Trophoblast cell (in vitro differentiated cells and primary cell): Measurements from ENCODE around the gene JARID2.

Source experiments
- DNase-seq, 2 donors: peaks; one replicate each; pipeline ENCODE4 v3.0.0-alpha.2; 2016
- H2AFZ ChIP-seq: 2 replicates; pipeline ENCODE4 v1.6.1; 2013; ENCODE audit warnings: low read length, moderate library complexity, mild to moderate bottlenecking; ENCODE audit not compliant: insufficient read depth, poor library complexity
- H2AK5ac ChIP-seq: 2 replicates; pipeline ENCODE4 v1.6.1; 2013; ENCODE audit warnings: mild to moderate bottlenecking, low read length
- H2BK120ac ChIP-seq: 2 replicates; pipeline ENCODE4 v1.6.1; 2013; ENCODE audit warnings: low read length, mild to moderate bottlenecking, moderate library complexity; ENCODE audit not compliant: insufficient read depth, poor library complexity
- H2BK12ac ChIP-seq: 2 replicates; pipeline ENCODE4 v1.6.1; 2013; ENCODE audit warnings: mild to moderate bottlenecking, low read length, moderate library complexity
- H2BK5ac ChIP-seq: 2 replicates; pipeline ENCODE4 v1.6.1; 2013; ENCODE audit warnings: low read length, low read depth, moderate library complexity, mild to moderate bottlenecking; ENCODE audit not compliant: poor library complexity
- H3K14ac ChIP-seq: 2 replicates; pipeline ENCODE4 v1.6.1; 2013; ENCODE audit warnings: mild to moderate bottlenecking, low read length
- H3K18ac ChIP-seq: 2 replicates; pipeline ENCODE4 v1.6.1; 2013; ENCODE audit warnings: mild to moderate bottlenecking, low read length
- H3K23ac ChIP-seq: 2 replicates; pipeline ENCODE4 v1.6.1; 2013; ENCODE audit warnings: low read length
- H3K27ac ChIP-seq: 2 replicates; pipeline ENCODE4 v1.5.1; 2013; ENCODE audit warnings: low read depth, mild to moderate bottlenecking, inconsistent platforms, low read length, moderate library complexity
- H3K27me3 ChIP-seq: 2 replicates; pipeline ENCODE4 v1.6.1; 2013; ENCODE audit warnings: inconsistent platforms, mild to moderate bottlenecking, low read length, moderate library complexity; ENCODE audit not compliant: insufficient read depth
- H3K36me3 ChIP-seq, 2 experiments: 1 replicate in 1 of 2; 2 replicates in 1 of 2; pipeline ENCODE4 v1.6.1; 2013; ENCODE audit warnings: low read length in 2 of 2, mild to moderate bottlenecking in 2 of 2, moderate library complexity in 1 of 2; ENCODE audit not compliant: insufficient read depth in 2 of 2, control insufficient read depth in 1 of 2
- H3K4ac ChIP-seq: 2 replicates; pipeline ENCODE4 v1.6.1; 2013; ENCODE audit warnings: low read depth, mild to moderate bottlenecking, low read length, moderate library complexity
- H3K4me1 ChIP-seq, 2 experiments: 1 replicate in 1 of 2; 2 replicates in 1 of 2; pipeline ENCODE4 v1.6.1; 2013; ENCODE audit warnings: low read length in 2 of 2, mild to moderate bottlenecking in 2 of 2, moderate library complexity in 1 of 2; ENCODE audit not compliant: insufficient read depth in 2 of 2, control insufficient read depth in 1 of 2
- H3K4me2 ChIP-seq: 2 replicates; pipeline ENCODE4 v1.6.1; 2013; ENCODE audit warnings: inconsistent platforms, mild to moderate bottlenecking, low read length, moderate library complexity
- H3K4me3 ChIP-seq: 2 replicates; pipeline ENCODE4 v1.5.1; 2013; ENCODE audit warnings: mild to moderate bottlenecking, low read depth, low read length, inconsistent platforms
- H3K79me1 ChIP-seq: one replicate; pipeline ENCODE4 v1.6.1; 2013; ENCODE audit warnings: low read length
- H3K79me2 ChIP-seq: 2 replicates; pipeline ENCODE4 v1.6.1; 2013; ENCODE audit warnings: low read length, mild to moderate bottlenecking; ENCODE audit not compliant: control insufficient read depth, insufficient read depth, poor library complexity
- H3K9ac ChIP-seq: 2 replicates; pipeline ENCODE4 v1.6.1; 2013; ENCODE audit warnings: mild to moderate bottlenecking, low read length
- H3K9me3 ChIP-seq: 2 replicates; pipeline ENCODE4 v1.6.1; 2013; ENCODE audit warnings: low read depth, mild to moderate bottlenecking, control low read depth, inconsistent platforms, low read length; ENCODE audit not compliant: insufficient read depth
- H4K12ac ChIP-seq: 2 replicates; pipeline ENCODE4 v1.6.1; 2013; ENCODE audit warnings: low read depth, mild to moderate bottlenecking, low read length, moderate library complexity
- H4K8ac ChIP-seq: 2 replicates; pipeline ENCODE4 v1.6.1; 2013; ENCODE audit warnings: low read depth, mild to moderate bottlenecking, low read length, moderate library complexity
- H4K91ac ChIP-seq: one replicate; pipeline ENCODE4 v1.6.1; 2013; ENCODE audit warnings: low read depth, mild to moderate bottlenecking, low read length, moderate library complexity
- WGBS: extraction: QIAGEN DNeasy Blood & Tissue Kit; methylation state at CpG from one replicate; pipeline ENCODE4 v1.1.7; 2013; ENCODE audit warnings: missing lambda C conversion rate; ENCODE audit not compliant: insufficient read length, insufficient coverage; ENCODE audit errors: extremely low coverage; 5-methylcytosine and 5-hydroxymethylcytosine counted together

JARID2 gene

GRCh38 chr6:15207923-15208322 is 37.9 kb upstream of the JARID2 start:
- H3K36me3 ChIP-seq, result no peaks in the 10 kb centered on the region
- H3K4ac ChIP-seq, result no peak overlapping the region
- H3K79me2 ChIP-seq, result no peaks in the 10 kb centered on the region
- peak overlapping the region; percentile 25 for H4K8ac ChIP-seq
- H2AK5ac ChIP-seq, result no peak overlapping the region
- H2BK12ac ChIP-seq, result no peak overlapping the region
- peak overlapping the region; percentile 53 for H3K27ac ChIP-seq
- DNase-seq, result peak; percentile 44 to 71
- H2AFZ ChIP-seq, result no peak overlapping the region
- peak overlapping the region; percentile 49 for H3K14ac ChIP-seq
- H4K91ac ChIP-seq, result peak overlapping the region; percentile 45
- no peak overlapping the region for H3K18ac ChIP-seq
- H3K4me2 ChIP-seq, result no peak overlapping the region
- WGBS, result no CpG with 5 or more reads among the region's 3 CpGs
- H2BK5ac ChIP-seq, result peak overlapping the region; percentile 71
- H3K4me1 ChIP-seq, result peaks cover 7 to 8% of the 10 kb centered on the region in 2 experiments
- H4K12ac ChIP-seq, result peak overlapping the region; percentile 27
- no peak overlapping the region for H2BK120ac ChIP-seq
- no peak overlapping the region for H3K4me3 ChIP-seq
- peaks cover 7% of the 10 kb centered on the region for H3K79me1 ChIP-seq
- H3K27me3 ChIP-seq, result no peaks in the 10 kb centered on the region
- H3K9ac ChIP-seq, result no peak overlapping the region
- no peak overlapping the region for H3K23ac ChIP-seq
- H3K9me3 ChIP-seq, result no peaks in the 10 kb centered on the region

DNA sequence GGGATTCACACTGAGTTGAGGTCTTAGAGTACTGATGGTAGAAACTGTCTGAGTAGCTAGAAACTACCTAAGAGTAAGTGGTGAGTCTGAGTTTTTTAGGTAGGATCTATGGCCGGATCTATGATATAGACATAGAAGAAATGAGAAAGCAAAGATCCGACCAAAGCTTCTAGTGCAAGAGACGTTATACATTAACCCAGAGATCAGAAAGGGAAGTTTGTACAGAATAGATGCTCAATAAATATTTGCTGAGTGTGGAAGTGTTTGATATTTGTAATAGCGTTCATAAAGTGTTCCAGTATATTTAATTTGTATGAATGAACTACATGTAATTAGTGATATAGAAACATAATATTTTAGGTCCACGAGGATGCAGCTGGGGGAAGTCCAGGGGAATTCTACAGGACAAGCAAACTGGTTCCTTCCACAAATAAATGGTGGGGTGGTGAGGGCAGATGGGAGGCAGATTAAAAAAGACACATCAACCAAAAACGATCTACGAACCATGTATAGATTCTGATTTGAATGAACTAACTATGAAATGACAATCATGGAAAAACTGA is 31.9 kb upstream of the JARID2 start:
- H2BK120ac ChIP-seq, result no peak overlapping the region
- H4K91ac ChIP-seq, result no peak overlapping the region
- no peak overlapping the region for H2AK5ac ChIP-seq
- H3K4ac ChIP-seq, result no peak overlapping the region
- H2BK12ac ChIP-seq, result no peak overlapping the region
- H3K9me3 ChIP-seq, result no peaks in the 10 kb centered on the region
- H3K27me3 ChIP-seq, result no peaks in the 10 kb centered on the region
- no peak overlapping the region for H3K4me3 ChIP-seq
- H2AFZ ChIP-seq, result no peak overlapping the region
- no peak overlapping the region for H4K12ac ChIP-seq
- no peak overlapping the region for H3K14ac ChIP-seq
- no peak overlapping the region for H3K27ac ChIP-seq
- no peak overlapping the region for H3K9ac ChIP-seq
- no peak for DNase-seq
- peaks cover 2% of the 10 kb centered on the region for H3K79me1 ChIP-seq
- H3K18ac ChIP-seq, result no peak overlapping the region
- H3K23ac ChIP-seq, result no peak overlapping the region
- H3K79me2 ChIP-seq, result no peaks in the 10 kb centered on the region
- H2BK5ac ChIP-seq, result no peak overlapping the region
- no CpG with 5 or more reads among the region's 7 CpGs for WGBS
- peaks cover 1 to 2% of the 10 kb centered on the region in 2 experiments for H3K4me1 ChIP-seq
- H4K8ac ChIP-seq, result no peak overlapping the region
- no peak overlapping the region for H3K4me2 ChIP-seq
- H3K36me3 ChIP-seq, result peaks cover 0 to 2% of the 10 kb centered on the region in 2 experiments

- peaks cover 0 to 2% of the 10 kb centered on the region in 2 experiments for H3K36me3 ChIP-seq
- peaks cover 2% of the 10 kb centered on the region for H3K79me2 ChIP-seq
- H4K91ac ChIP-seq, result peak overlapping the region; percentile 2
- H3K9ac ChIP-seq, result no peak overlapping the region
- no peak overlapping the region for H3K14ac ChIP-seq
- DNase-seq, result no peak
- H2AFZ ChIP-seq, result no peak overlapping the region
- no peak overlapping the region for H2AK5ac ChIP-seq
- H3K4me3 ChIP-seq, result no peak overlapping the region
- H3K27me3 ChIP-seq, result no peaks in the 10 kb centered on the region
- H4K12ac ChIP-seq, result no peak overlapping the region
- H4K8ac ChIP-seq, result no peak overlapping the region
- no peak overlapping the region for H3K23ac ChIP-seq
- H3K4me1 ChIP-seq, result peaks cover 2 to 4% of the 10 kb centered on the region in 2 experiments
- H2BK5ac ChIP-seq, result no peak overlapping the region
- peaks cover 2% of the 10 kb centered on the region for H3K79me1 ChIP-seq
- H3K4ac ChIP-seq, result no peak overlapping the region
- H3K4me2 ChIP-seq, result no peak overlapping the region
- H2BK120ac ChIP-seq, result peak overlapping the region; percentile 3
- no peak overlapping the region for H3K18ac ChIP-seq
- no CpG with 5 or more reads among the region's 18 CpGs for WGBS
- H3K27ac ChIP-seq, result no peak overlapping the region
- H2BK12ac ChIP-seq, result no peak overlapping the region
- H3K9me3 ChIP-seq, result no peaks in the 10 kb centered on the region
Observed at GRCh38 chr6:15218401-15218800, 27.5 kb upstream of the JARID2 start.

- no peak for DNase-seq
- H3K27me3 ChIP-seq, result no peaks in the 10 kb centered on the region
- H3K4me1 ChIP-seq, result peaks cover 2 to 4% of the 10 kb centered on the region in 2 experiments
- no peak overlapping the region for H3K14ac ChIP-seq
- no peaks in the 10 kb centered on the region for H3K9me3 ChIP-seq
- H4K91ac ChIP-seq, result no peak overlapping the region
- H3K79me1 ChIP-seq, result peaks cover 2% of the 10 kb centered on the region
- peak overlapping the region; percentile 21 for H2BK5ac ChIP-seq
- no peak overlapping the region for H3K27ac ChIP-seq
- H2AFZ ChIP-seq, result no peak overlapping the region
- peaks cover 0 to 2% of the 10 kb centered on the region in 2 experiments for H3K36me3 ChIP-seq
- no peak overlapping the region for H3K4me3 ChIP-seq
- no peak overlapping the region for H2AK5ac ChIP-seq
- no peak overlapping the region for H4K12ac ChIP-seq
- H3K4me2 ChIP-seq, result no peak overlapping the region
- H3K79me2 ChIP-seq, result peaks cover 2% of the 10 kb centered on the region
- no peak overlapping the region for H3K23ac ChIP-seq
- no peak overlapping the region for H3K9ac ChIP-seq
- peak overlapping the region; percentile 59 for H2BK120ac ChIP-seq
- no peak overlapping the region for H3K18ac ChIP-seq
- no peak overlapping the region for H2BK12ac ChIP-seq
- H3K4ac ChIP-seq, result no peak overlapping the region
- no CpG with 5 or more reads among the region's 2 CpGs for WGBS
- H4K8ac ChIP-seq, result no peak overlapping the region
Observed at GRCh38 chr6:15220062-15220461, 25.8 kb upstream of the JARID2 start.
